Spleen (tissue), 11 donors: Measurements from ENCODE around the gene ZNF532. TPM values are rescaled to one million over a fixed set of nuclear protein-coding genes. Genes with fewer than 3 reads are reported as not detected.

Experiments
- DNase-seq: peaks from one replicate; pipeline ENCODE4 v3.0.0-alpha.2; 2020
- H3K27ac ChIP-seq, 8 donors: fragments of 200-600 bp; sonication (generic) in 7 of 8; 1 replicate in 4 of 8; 2 replicates in 4 of 8; pipeline versions ENCODE4 v1.5.0 to v1.8.0; 2016 to 2021; ENCODE audit warnings: inconsistent platforms in 4 of 8, mild to moderate bottlenecking in 4 of 8, moderate library complexity in 1 of 8
- H3K27me3 ChIP-seq, 7 donors: fragments of 200-600 bp; sonication (generic) in 6 of 7; replicated peaks in 1 of 7; 1 replicate in 4 of 7; 2 replicates in 3 of 7; pipeline versions ENCODE4 v1.5.0 to v1.8.0; 2016 to 2021; ENCODE audit warnings: inconsistent platforms in 3 of 7, mild to moderate bottlenecking in 1 of 7
- H3K36me3 ChIP-seq, 6 donors: fragments of 200-600 bp; sonication (generic) in 5 of 6; 1 replicate in 4 of 6; 2 replicates in 2 of 6; pipeline versions ENCODE4 v1.5.0 to v1.8.0; 2016 to 2021; ENCODE audit warnings: inconsistent platforms in 2 of 6
- H3K4me1 ChIP-seq, 6 donors: fragments of 200-600 bp; sonication (generic) in 5 of 6; 1 replicate in 3 of 6; 2 replicates in 3 of 6; pipeline versions ENCODE4 v1.5.0 to v1.8.0; 2016 to 2021; ENCODE audit warnings: inconsistent platforms in 3 of 6
- H3K4me3 ChIP-seq, 8 donors: fragments of 200-600 bp; sonication (generic) in 7 of 8; 1 replicate in 4 of 8; 2 replicates in 4 of 8; pipeline versions ENCODE4 v1.5.0 to v1.8.0; 2016 to 2021; ENCODE audit warnings: inconsistent platforms in 4 of 8, mild to moderate bottlenecking in 4 of 8, moderate library complexity in 2 of 8
- H3K9me3 ChIP-seq, 8 donors: fragments of 200-600 bp; sonication (generic) in 7 of 8; 1 replicate in 4 of 8; 2 replicates in 4 of 8; pipeline versions ENCODE4 v1.5.0 to v1.8.0; 2016 to 2021; ENCODE audit warnings: inconsistent platforms in 4 of 8
- CTCF ChIP-seq, 11 experiments: fragments of 200-600 bp in 7 of 11; fragments of 450-650 bp in 4 of 11; sonication (generic) in 4 of 11; IDR thresholded peaks in 8 of 11; conservative IDR thresholded peaks in 3 of 11; 1 replicate in 7 of 11; 2 replicates in 4 of 11; pipeline versions ENCODE4 v1.4.0 to v1.8.0; 2016 to 2021; ENCODE audit warnings: antibody characterized with exemption in 11 of 11, inconsistent platforms in 4 of 11, mild to moderate bottlenecking in 1 of 11
- POLR2A ChIP-seq, 3 donors: fragments of 450-650 bp; IDR thresholded peaks; one replicate each; pipeline ENCODE4 v1.5.1; 2017; ENCODE audit warnings: antibody characterized with exemption in 3 of 3, mild to moderate bottlenecking in 1 of 3
- POLR2AphosphoS5 ChIP-seq, 3 donors: sonication (generic); formaldehyde crosslinking; IDR thresholded peaks; one replicate each; pipeline ENCODE4 v1.5.1; 2017; ENCODE audit warnings: antibody characterized with exemption in 3 of 3
- WGBS, 5 donors: extraction: QIAGEN DNeasy Blood & Tissue Kit in 3 of 5; methylation state at CpG; one replicate each; pipeline versions ENCODE4 v1.1.5 to v1.1.7; 2013 to 2018; 5-methylcytosine and 5-hydroxymethylcytosine counted together
- intact Hi-C: fragments of 100-400 bp; cut with DNase I; formaldehyde crosslinking; loops from one replicate; pipeline ENCODE4 v1.15.0; 2023; ENCODE audit warnings: low total_unique reads
- polyA plus RNA-seq, 3 donors: library from polyadenylated mRNA; stranded (reverse); fragments of 200-250 nt; gene quantifications; one replicate each; pipeline ENCODE4 v1.2.1, GENCODE V29; 2013
- total RNA-seq, 7 donors: library from RNA; depleted of rRNA in 3 of 7; stranded (reverse); fragments of >200 nt in 3 of 7; fragmentation: NEBNext Ultra II Directional in 4 of 7; extraction: Animal tissue kit (Norgen Biotek cat#: 25700) in 4 of 7; gene quantifications; one replicate each; pipeline versions ENCODE4 v1.1.0 to v1.2.1, GENCODE V29; 2016 to 2021
- donor health status: healthy with polysubstance abuse.
- donor health status: DM: no; HTN: no; CAD: no; lungs with moderate emphysema.
- donor health status: DM: no; HTN: no; CAD: no.
- donor health status: Bipolar disorder and iron deficiency.
- donor health status: healthy.
- donor health status: DM: no; HTN: no; CAD: no.
- donor health status: DM: yes; HTN: yes; CAD: no.

The ZNF532 gene
- total and polyA plus RNA-seq, 10 donors: 5.2 to 64.8 (median 42.4) TPM

- DNase-seq: no peak
- H3K36me3 ChIP-seq: peaks cover 0 to 25% (median 5%) of the 10 kb centered on the region in 6 donors
- WGBS, 5 donors: 84 to 100% (median 90%) methylated on average over 1 of the region's 1 CpG
- peaks cover 0 to 34% (median 14%) of the 10 kb centered on the region in 6 donors for H3K4me1 ChIP-seq
- no peaks in the 10 kb centered on the region for H3K27me3 ChIP-seq
- no peaks in the 10 kb centered on the region for H3K9me3 ChIP-seq
- H3K4me3 ChIP-seq: no peak overlapping the region
- intact Hi-C loops: no loop called here
- no peak overlapping the region for H3K27ac ChIP-seq
- TF ChIP-seq CTCF (IDR thresholded peaks at IDR 0.05 in 8 of 11, conservative IDR thresholded peaks at IDR 0.05 in 3 of 11): no peak
- no peak for TF ChIP-seq POLR2A (IDR thresholded peaks at IDR 0.05)
- TF ChIP-seq POLR2AphosphoS5 (IDR thresholded peaks at IDR 0.05): no peak
These were observed 84.4 kb downstream of the ZNF532 start for GRCh38 chr18:58949031-58949430.

GRCh38 chr18:58951986-58952702 lies 87.5 kb downstream of the ZNF532 start:
- WGBS, 5 donors: 83 to 93% (median 89%) methylated on average over 4 of the region's 4 CpGs

GRCh38 chr18:58952858-58953257 lies 88.2 kb downstream of the ZNF532 start:
- Histone ChIP-seq H3K9me3 (no peaks in the 10 kb centered on the region), H3K4me3 (no peak overlapping the region), H3K36me3 (peaks cover 0 to 34% (median 7%) of the 10 kb centered on the region in 6 donors), H3K4me1 (peaks cover 0 to 8% (median 7%) of the 10 kb centered on the region in 6 donors), H3K27me3 (no peaks in the 10 kb centered on the region), H3K27ac (no peak overlapping the region)
- TF ChIP-seq POLR2AphosphoS5 (IDR thresholded peaks at IDR 0.05): no peak
- no peak for TF ChIP-seq POLR2A (IDR thresholded peaks at IDR 0.05)
- no peak for TF ChIP-seq CTCF (IDR thresholded peaks at IDR 0.05 in 8 of 11, conservative IDR thresholded peaks at IDR 0.05 in 3 of 11)
- intact Hi-C loops: no loop called here
- WGBS, 5 donors: 74 to 89% (median 81%) methylated on average over 3 of the region's 3 CpGs
- DNase-seq: no peak

More at GRCh38 chr18:58951986-58952702, 87.5 kb downstream of the ZNF532 start:
- no peaks in the 10 kb centered on the region for H3K9me3 ChIP-seq
- H3K27ac ChIP-seq: no peak overlapping the region
- H3K4me1 ChIP-seq: peaks cover 0 to 15% (median 7%) of the 10 kb centered on the region in 6 donors
- TF ChIP-seq POLR2AphosphoS5 (IDR thresholded peaks at IDR 0.05): no peak
- no peak for TF ChIP-seq CTCF (IDR thresholded peaks at IDR 0.05 in 8 of 11, conservative IDR thresholded peaks at IDR 0.05 in 3 of 11)
- no peak overlapping the region for H3K4me3 ChIP-seq
- intact Hi-C loops: no loop called here
- H3K27me3 ChIP-seq: no peaks in the 10 kb centered on the region
- DNase-seq: no peak
- H3K36me3 ChIP-seq: peaks cover 0 to 36% (median 7%) of the 10 kb centered on the region in 6 donors

- peaks cover 0 to 8% (median 6%) of the 10 kb centered on the region in 6 donors for H3K4me1 ChIP-seq
- TF ChIP-seq POLR2AphosphoS5 (IDR thresholded peaks at IDR 0.05) (peak in 1 of 3 donors; percentile 10), POLR2A (IDR thresholded peaks at IDR 0.05) (no peak)
- H3K9me3 ChIP-seq: no peaks in the 10 kb centered on the region
- no peaks in the 10 kb centered on the region for H3K27me3 ChIP-seq
- H3K27ac ChIP-seq: peak overlapping the region in 1 of 8 donors; percentile 24
- intact Hi-C loops: no loop called here
- peaks cover 0 to 35% (median 7%) of the 10 kb centered on the region in 6 donors for H3K36me3 ChIP-seq
- DNase-seq: no peak
- 40 to 76% (median 57%) methylated on average over 3 of the region's 3 CpGs for WGBS, 5 donors
- no peak overlapping the region for H3K4me3 ChIP-seq
These were observed 89.0 kb downstream of the ZNF532 start for GRCh38 chr18:58953627-58954026.
